ENCODE data around the gene CYP2C8. TPM values are rescaled to one million over a fixed set of nuclear protein-coding genes. Genes with fewer than 3 reads are reported as not detected.

The CYP2C8 gene
- total RNA-seq, 4 donors from 2014 or later, result 0.19 to 0.61 TPM; not detected in 2

DNA sequence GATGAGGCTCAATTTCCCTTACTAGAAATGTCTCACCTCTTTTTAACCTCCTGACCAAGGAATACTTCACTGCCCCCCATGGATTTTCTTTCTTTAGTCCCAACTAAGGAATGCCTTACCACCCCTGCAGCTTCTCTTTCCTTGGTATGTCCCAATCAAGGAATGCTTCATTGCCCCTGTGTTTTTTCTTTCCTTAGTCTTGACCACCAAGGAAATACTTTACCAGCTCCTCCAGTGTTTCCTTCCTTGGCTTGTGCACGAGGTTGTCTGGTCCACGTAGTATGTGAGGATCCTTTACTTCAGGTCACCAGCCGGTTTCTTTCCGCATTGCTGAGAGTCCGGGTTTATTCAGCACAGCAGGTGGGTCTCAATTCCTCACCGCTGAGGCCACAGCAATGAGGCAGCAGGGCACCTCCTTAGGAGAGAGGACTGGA is 71.5 kb downstream of the CYP2C8 start:
- H3K36me3 ChIP-seq, result no peaks in the 10 kb centered on the region
- no peak overlapping the region for H3K4me3 ChIP-seq
- TF ChIP-seq POLR2A (IDR thresholded peaks at IDR 0.05), result no peak
- TF ChIP-seq, protein P1, sequence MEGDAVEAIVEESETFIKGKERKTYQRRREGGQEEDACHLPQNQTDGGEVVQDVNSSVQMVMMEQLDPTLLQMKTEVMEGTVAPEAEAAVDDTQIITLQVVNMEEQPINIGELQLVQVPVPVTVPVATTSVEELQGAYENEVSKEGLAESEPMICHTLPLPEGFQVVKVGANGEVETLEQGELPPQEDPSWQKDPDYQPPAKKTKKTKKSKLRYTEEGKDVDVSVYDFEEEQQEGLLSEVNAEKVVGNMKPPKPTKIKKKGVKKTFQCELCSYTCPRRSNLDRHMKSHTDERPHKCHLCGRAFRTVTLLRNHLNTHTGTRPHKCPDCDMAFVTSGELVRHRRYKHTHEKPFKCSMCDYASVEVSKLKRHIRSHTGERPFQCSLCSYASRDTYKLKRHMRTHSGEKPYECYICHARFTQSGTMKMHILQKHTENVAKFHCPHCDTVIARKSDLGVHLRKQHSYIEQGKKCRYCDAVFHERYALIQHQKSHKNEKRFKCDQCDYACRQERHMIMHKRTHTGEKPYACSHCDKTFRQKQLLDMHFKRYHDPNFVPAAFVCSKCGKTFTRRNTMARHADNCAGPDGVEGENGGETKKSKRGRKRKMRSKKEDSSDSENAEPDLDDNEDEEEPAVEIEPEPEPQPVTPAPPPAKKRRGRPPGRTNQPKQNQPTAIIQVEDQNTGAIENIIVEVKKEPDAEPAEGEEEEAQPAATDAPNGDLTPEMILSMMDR (IDR thresholded peaks at IDR 0.05), result no peak
- H3K9me3 ChIP-seq, result peaks cover 0 to 4% (median 0%) of the 10 kb centered on the region in 3 donors
- WGBS, 2 donors, result 43 to 62% methylated on average over 4 to 5 of the region's 6 CpGs
- no peaks in the 10 kb centered on the region for H3K4me1 ChIP-seq
- H3K27ac ChIP-seq, result no peak overlapping the region
- intact Hi-C loops (cut with DNase I), result no loop called here
- no peak for DNase-seq
- no peaks in the 10 kb centered on the region for H3K27me3 ChIP-seq

- intact Hi-C loops (cut with DNase I), result no loop called here
- Histone ChIP-seq H3K4me3 (no peak overlapping the region), H3K9me3 (peaks cover 0 to 27% (median 8%) of the 10 kb centered on the region in 3 donors), H3K4me1 (no peaks in the 10 kb centered on the region), H3K27me3 (no peaks in the 10 kb centered on the region), H3K27ac (no peak overlapping the region), H3K36me3 (no peaks in the 10 kb centered on the region)
- no peak for TF ChIP-seq POLR2A (IDR thresholded peaks at IDR 0.05)
- TF ChIP-seq, protein P1 (IDR thresholded peaks at IDR 0.05), result no peak
- no peak for DNase-seq
- WGBS, 2 donors, result 71 to 74% methylated on average over 4 of the region's 4 CpGs
These were observed 76.5 kb downstream of the CYP2C8 start for GRCh38 chr10:94992811-94993210.

- Histone ChIP-seq H3K4me3 (no peak overlapping the region), H3K36me3 (no peaks in the 10 kb centered on the region), H3K27ac (no peak overlapping the region), H3K9me3 (peaks cover 0 to 27% (median 8%) of the 10 kb centered on the region in 3 donors), H3K27me3 (no peaks in the 10 kb centered on the region), H3K4me1 (no peaks in the 10 kb centered on the region)
- no peak for DNase-seq
- intact Hi-C loops (cut with DNase I), result no loop called here
- TF ChIP-seq, protein P1 (IDR thresholded peaks at IDR 0.05), result no peak
- TF ChIP-seq POLR2A (IDR thresholded peaks at IDR 0.05), result no peak
- 86 to 100% methylated on average over 1 of the region's 1 CpG for WGBS, 2 donors
These were observed 77.9 kb downstream of the CYP2C8 start for GRCh38 chr10:94991243-94991888.

GRCh38 chr10:94989192-94989591 is 80.1 kb downstream of the CYP2C8 start:
- no peak for TF ChIP-seq POLR2A (IDR thresholded peaks at IDR 0.05)
- TF ChIP-seq, protein P1 (IDR thresholded peaks at IDR 0.05), result no peak
- Histone ChIP-seq H3K4me1 (no peaks in the 10 kb centered on the region), H3K9me3 (peaks cover 0 to 27% (median 8%) of the 10 kb centered on the region in 3 donors), H3K36me3 (no peaks in the 10 kb centered on the region), H3K27me3 (no peaks in the 10 kb centered on the region), H3K4me3 (no peak overlapping the region), H3K27ac (no peak overlapping the region)
- DNase-seq, result no peak
- intact Hi-C loops (cut with DNase I), result no loop called here

Small RNA genes lying within 50 kb of the gene (small RNA-seq; reads per million reads assigned to genes)
- 0 reads per million in 4 donors for gene CYP2C60P

Other genes with a start within 250 kb of the CYP2C8 start
- gene CYP2C9, start 130.8 kb downstream of the CYP2C8 start, total RNA-seq, result 1 to 10 TPM in 3 of 4 donors, not detected in 1; 3.7 to 5.1 (median 4.8) TPM
- not detected for gene ACSM6, start 124.7 kb upstream of the CYP2C8 start, total RNA-seq
- 100 to 1,000 TPM in 1 of 4 donors, 10 to 100 TPM in 3; 59.5 to 142 (median 79.2) TPM for gene PDLIM1, start 221.5 kb upstream of the CYP2C8 start, total RNA-seq